Astrocyte of the cerebellum (primary cell): ENCODE measurements around the gene VMAC.

Experiments
- DNase-seq: peaks from one replicate; pipeline ENCODE4 v3.0.0-alpha.2; 2011; ENCODE audit warnings: low read depth
- H3K4me3 ChIP-seq: 2 replicates; pipeline ENCODE4 v1.5.1; 2011; ENCODE audit warnings: mild to moderate bottlenecking, low read depth, low read length, moderate library complexity
- in situ Hi-C: cut with HindIII; loops from 2 replicates; pipeline ENCODE4 v1.10.0; 2017; ENCODE audit warnings: low sequenced_read_pairs
- TF ChIP-seq, protein P1 (sequence below): IDR thresholded peaks from 2 replicates; pipeline ENCODE4 v1.5.1; 2012; ENCODE audit warnings: low read length, low read depth, moderate library complexity, mild to moderate bottlenecking; ENCODE audit errors: missing control alignments

VMAC gene

DNA sequence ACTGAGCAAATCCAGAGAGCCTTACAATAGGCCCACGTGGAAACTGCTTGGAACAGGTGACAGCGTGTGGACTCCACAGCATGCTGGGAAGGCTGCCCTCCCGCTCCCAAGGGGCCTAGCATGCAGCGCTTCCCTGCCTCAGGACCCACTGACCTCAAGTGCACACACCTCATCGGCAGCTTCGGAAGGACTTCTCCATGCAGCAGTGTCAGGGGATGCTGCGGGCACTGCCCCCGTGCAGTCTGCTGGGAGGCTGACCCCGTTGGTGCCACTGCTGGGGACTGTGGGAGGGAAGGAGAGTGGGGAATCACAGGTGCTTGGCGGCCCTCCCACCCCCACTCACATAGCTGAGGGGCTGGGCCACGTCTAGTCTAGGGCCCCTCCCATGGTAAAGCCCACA, 26.6 kb downstream of the VMAC start:
- TF ChIP-seq, protein P1, sequence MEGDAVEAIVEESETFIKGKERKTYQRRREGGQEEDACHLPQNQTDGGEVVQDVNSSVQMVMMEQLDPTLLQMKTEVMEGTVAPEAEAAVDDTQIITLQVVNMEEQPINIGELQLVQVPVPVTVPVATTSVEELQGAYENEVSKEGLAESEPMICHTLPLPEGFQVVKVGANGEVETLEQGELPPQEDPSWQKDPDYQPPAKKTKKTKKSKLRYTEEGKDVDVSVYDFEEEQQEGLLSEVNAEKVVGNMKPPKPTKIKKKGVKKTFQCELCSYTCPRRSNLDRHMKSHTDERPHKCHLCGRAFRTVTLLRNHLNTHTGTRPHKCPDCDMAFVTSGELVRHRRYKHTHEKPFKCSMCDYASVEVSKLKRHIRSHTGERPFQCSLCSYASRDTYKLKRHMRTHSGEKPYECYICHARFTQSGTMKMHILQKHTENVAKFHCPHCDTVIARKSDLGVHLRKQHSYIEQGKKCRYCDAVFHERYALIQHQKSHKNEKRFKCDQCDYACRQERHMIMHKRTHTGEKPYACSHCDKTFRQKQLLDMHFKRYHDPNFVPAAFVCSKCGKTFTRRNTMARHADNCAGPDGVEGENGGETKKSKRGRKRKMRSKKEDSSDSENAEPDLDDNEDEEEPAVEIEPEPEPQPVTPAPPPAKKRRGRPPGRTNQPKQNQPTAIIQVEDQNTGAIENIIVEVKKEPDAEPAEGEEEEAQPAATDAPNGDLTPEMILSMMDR: no peak
- in situ Hi-C loops: loop anchor here (5.0 kb wide), 1 partner anchor 36 kb away; no protein-coding TSS in a partner anchor
- H3K4me3 ChIP-seq: no peak overlapping the region
- no peak for DNase-seq

DNA sequence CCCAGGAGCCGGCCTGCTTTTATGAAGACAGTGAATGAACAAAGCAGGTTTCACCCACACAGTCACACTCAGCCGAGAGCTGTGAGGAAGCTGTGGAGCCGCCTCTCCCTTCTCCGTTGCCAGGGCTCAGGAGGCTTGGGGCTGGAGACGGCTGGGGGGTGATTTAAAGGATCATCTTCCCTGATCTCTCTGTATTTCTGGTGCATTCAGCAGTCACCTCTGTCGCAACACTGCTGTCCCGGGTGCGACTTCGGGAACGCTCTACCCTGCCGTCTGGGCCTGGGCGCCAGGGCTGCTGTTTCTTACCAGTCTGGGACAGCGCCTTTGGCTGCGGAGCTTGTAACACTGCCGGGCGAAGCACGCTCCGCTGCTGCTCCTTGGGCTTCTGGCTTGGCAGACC, 27.5 kb downstream of the VMAC start:
- no peak overlapping the region for H3K4me3 ChIP-seq
- DNase-seq: no peak
- TF ChIP-seq, protein P1: no peak
- in situ Hi-C loops: loop anchor here (5.0 kb wide), 1 partner anchor 35 kb away; no protein-coding TSS in a partner anchor

DNA sequence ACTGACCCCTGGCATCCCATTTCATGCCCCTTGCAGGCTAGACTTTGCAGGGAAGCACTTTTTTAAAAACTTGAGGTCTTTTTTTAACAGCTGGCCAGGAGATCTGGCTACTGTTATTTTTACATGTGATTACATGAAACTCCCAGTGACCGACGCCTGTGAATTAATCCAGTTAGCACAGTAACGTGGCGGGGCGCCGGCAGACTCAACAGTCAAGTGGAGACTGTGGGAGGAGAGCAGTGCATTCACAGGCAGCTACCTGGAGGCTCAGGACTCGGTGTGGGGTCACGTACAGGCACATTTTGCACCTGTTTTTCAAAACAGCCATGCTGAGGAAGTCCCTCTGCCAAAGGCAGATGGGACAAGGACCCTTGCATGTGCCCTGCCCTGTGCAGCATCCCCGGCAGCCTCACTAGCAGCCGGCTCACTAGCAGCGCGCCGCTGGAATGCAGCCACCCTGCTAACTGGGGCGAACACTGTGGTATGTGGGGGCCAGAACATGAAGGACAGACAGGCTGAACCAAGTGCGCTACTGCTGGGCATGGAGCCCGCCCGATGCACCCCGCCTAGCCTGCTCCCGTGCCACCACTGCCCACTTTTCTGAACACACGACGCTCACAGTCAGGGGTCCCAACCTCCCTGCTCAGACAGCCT, 28.1 kb downstream of the VMAC start:
- TF ChIP-seq, protein P1: no peak
- H3K4me3 ChIP-seq: no peak overlapping the region
- in situ Hi-C loops: loop anchor here (5.0 kb wide), 1 partner anchor 35 kb away; no protein-coding TSS in a partner anchor
- DNase-seq: no peak

DNA sequence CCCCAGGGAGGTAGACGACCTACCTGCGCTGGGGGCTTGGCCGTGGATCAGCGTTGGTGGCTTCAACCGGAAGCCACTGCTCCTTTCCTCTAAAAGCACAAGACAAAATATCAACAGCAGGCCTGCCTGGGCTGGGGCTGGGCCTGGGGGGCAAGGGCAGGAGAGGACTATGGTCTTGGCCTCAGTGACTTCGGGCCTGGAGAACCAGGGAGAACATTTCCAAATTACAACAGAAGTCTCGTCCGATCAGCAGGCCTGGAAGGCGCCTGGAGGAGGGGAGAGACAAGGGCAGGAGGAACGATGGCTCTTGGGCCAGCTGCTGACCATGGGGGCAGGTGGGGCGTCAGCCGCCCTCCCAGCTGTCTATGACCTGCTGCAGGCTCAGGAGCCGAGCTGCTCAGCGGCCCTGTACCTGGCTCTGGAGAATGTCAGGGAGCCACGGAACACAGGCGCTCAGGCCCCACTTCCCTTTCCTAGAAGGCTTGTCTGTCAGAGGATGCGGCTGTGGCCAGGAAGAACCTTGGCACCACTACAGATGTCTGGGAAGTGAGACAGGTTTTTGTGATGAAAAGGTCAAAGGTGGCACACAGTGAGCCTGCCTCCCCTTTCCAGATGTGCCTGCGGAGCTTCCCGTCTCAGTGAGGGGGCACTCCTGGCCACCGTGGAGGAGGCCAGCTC, 28.9 kb downstream of the VMAC start:
- no peak overlapping the region for H3K4me3 ChIP-seq
- no peak for DNase-seq
- TF ChIP-seq, protein P1: no peak

DNA sequence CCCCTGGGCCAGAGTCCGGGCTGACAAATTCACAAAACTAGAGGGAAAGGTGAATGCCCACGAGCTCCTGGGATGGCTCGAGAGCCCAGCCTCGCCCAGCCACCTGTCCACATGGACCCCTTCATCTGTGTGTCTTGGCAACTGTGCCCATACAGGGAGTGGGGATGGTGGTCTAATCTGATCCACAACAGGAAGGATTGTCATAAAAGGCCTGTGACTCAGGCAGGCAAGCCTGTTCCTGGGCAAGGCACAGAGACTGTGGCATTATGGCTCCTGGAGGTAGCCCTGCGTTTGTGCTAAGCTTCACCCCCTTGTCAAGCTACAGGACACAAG, 29.4 kb downstream of the VMAC start:
- in situ Hi-C loops: loop anchor here (5.0 kb wide), 1 partner anchor 33 kb away; no protein-coding TSS in a partner anchor
- no peak overlapping the region for H3K4me3 ChIP-seq
- TF ChIP-seq, protein P1: no peak
- DNase-seq: no peak

More for the DNA sequence above, 28.9 kb downstream of the VMAC start:
- in situ Hi-C loops: loop anchor here (5.0 kb wide), 1 partner anchor 34 kb away; no protein-coding TSS in a partner anchor

DNA sequence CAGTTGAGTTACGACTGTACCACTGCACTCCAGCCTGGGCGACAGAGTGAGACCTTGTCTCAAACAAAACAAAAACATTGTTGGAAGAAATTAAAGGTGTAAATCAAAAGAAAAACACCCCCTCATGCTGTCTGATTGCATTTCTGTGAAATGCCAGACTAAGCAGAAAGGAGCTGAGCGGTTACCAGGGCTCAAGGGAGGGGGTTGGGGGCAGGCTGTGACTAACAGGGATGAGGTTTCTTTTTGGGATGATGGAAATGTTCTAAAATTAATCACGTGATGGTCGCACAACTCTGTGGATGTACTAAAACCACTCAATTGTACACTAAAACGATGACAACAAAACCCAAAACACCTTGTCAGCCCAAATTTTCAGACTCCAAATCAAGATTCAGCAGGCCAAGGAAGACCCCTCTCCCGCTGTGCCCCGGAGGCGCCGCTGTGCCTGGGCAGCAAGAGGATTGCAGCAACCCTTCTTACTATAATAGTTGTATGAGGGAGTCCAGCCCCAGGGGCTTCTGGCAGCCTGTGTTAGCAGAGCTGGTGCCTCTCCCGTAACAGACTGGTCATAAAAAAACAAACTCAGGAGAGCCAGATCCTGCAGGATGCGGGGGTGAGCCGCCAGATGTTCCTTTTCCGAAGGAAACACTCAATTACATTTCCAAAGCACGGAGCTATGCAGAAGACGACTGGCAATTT, 30.3 kb downstream of the VMAC start:
- TF ChIP-seq, protein P1: no peak
- in situ Hi-C loops: loop anchor here (5.0 kb wide), 1 partner anchor 32 kb away; no protein-coding TSS in a partner anchor
- no peak for DNase-seq
- no peak overlapping the region for H3K4me3 ChIP-seq
